Stimulated activated CD8-positive, alpha-beta memory T cell treated with anti-CD3 and anti-CD28 coated beads, Interleukin-7, amount 100 ng/mL, for 1 hour (primary cell): ENCODE results near the gene TMEM222.
"Not testable (repeated sequence)": the region's sequence is repeated elsewhere in the genome, so short reads cannot be mapped to it uniquely, and the experiment has no call there.

Experiments
- DNase-seq, 2 donors: peaks; one replicate each; pipeline ENCODE4 v3.0.0-alpha.2; 2020; ENCODE audit warnings: low read depth in 2 of 2

TMEM222 gene

GRCh38 chr1:27321813-27322568, at the start of gene TMEM222:
TMEM222 (plus strand) TSS chr1:27322163; CDS start chr1:27322198, 35 bp downstream.
- peak; percentile 93 for DNase-seq

- no peak for DNase-seq
Measured at GRCh38 chr1:27274204-27274603, 47.8 kb upstream of the TMEM222 start.

- no peak for DNase-seq
Measured at GRCh38 chr1:27275696-27276095, 46.3 kb upstream of the TMEM222 start.

GRCh38 chr1:27284425-27285273, 37.3 kb upstream of the TMEM222 start:
- DNase-seq: peak; percentile 72 to 84

GRCh38 chr1:27285274-27285660, 36.7 kb upstream of the TMEM222 start:
- no peak for DNase-seq

GRCh38 chr1:27285821-27286220, 36.1 kb upstream of the TMEM222 start:
- not testable (repeated sequence) for DNase-seq

- not testable (repeated sequence) for DNase-seq
Measured at GRCh38 chr1:27289125-27289524, 32.8 kb upstream of the TMEM222 start.

- DNase-seq: no peak
Measured at GRCh38 chr1:27290581-27290980, 31.4 kb upstream of the TMEM222 start.

- DNase-seq: no peak
Measured at GRCh38 chr1:27292106-27292505, 29.9 kb upstream of the TMEM222 start.

- no peak for DNase-seq
Measured at GRCh38 chr1:27293915-27294314, 28.0 kb upstream of the TMEM222 start.

GRCh38 chr1:27296773-27297291, 25.1 kb upstream of the TMEM222 start:
- peak; percentile 33 to 45 for DNase-seq

- DNase-seq: no peak
Measured at GRCh38 chr1:27297903-27298302, 24.1 kb upstream of the TMEM222 start.

- no peak for DNase-seq
Measured at GRCh38 chr1:27298632-27299384, 23.2 kb upstream of the TMEM222 start.

GRCh38 chr1:27299385-27300271, 22.3 kb upstream of the TMEM222 start:
- DNase-seq: no peak

- peak; percentile 52 to 64 for DNase-seq
Measured at GRCh38 chr1:27300341-27301051, 21.5 kb upstream of the TMEM222 start.

- no peak for DNase-seq
Measured at GRCh38 chr1:27301052-27301422, 20.9 kb upstream of the TMEM222 start.

GRCh38 chr1:27301582-27302199, 20.3 kb upstream of the TMEM222 start:
- no peak for DNase-seq

GRCh38 chr1:27302612-27303011, 19.4 kb upstream of the TMEM222 start:
- no peak for DNase-seq

- no peak for DNase-seq
Measured at GRCh38 chr1:27303509-27303908, 18.5 kb upstream of the TMEM222 start.

- DNase-seq: no peak
Measured at GRCh38 chr1:27306071-27306470, 15.9 kb upstream of the TMEM222 start.
